Osteocyte (in vitro differentiated cells): ENCODE data around the gene CCDC27. TPM values are rescaled to one million over a fixed set of nuclear protein-coding genes. Genes with fewer than 3 reads are reported as not detected.

Experiments used
- DNase-seq: peaks from one replicate; pipeline ENCODE4 v3.0.0; 2021; ENCODE audit warnings: mixed read lengths; ENCODE audit not compliant: unreplicated experiment; ENCODE audit errors: extremely low spot score
- H3K27ac Mint-ChIP-seq: one replicate; pipeline ENCODE4 v1.8.0; 2021; ENCODE audit warnings: mild to moderate bottlenecking, mixed read lengths; ENCODE audit not compliant: unreplicated experiment
- H3K27me3 Mint-ChIP-seq: one replicate; pipeline ENCODE4 v1.8.0; 2021; ENCODE audit warnings: mixed read lengths; ENCODE audit not compliant: unreplicated experiment
- H3K36me3 Mint-ChIP-seq: one replicate; pipeline ENCODE4 v1.8.0; 2021; ENCODE audit warnings: mixed read lengths; ENCODE audit not compliant: unreplicated experiment
- H3K4me1 Mint-ChIP-seq: one replicate; pipeline ENCODE4 v1.8.0; 2021; ENCODE audit warnings: mixed read lengths; ENCODE audit not compliant: unreplicated experiment
- H3K4me3 Mint-ChIP-seq: one replicate; pipeline ENCODE4 v1.8.0; 2021; ENCODE audit warnings: mild to moderate bottlenecking, moderate library complexity, mixed read lengths; ENCODE audit not compliant: unreplicated experiment
- H3K9me3 Mint-ChIP-seq: one replicate; pipeline ENCODE4 v1.8.0; 2021; ENCODE audit warnings: mixed read lengths; ENCODE audit not compliant: unreplicated experiment
- total RNA-seq: library from RNA; stranded (reverse); gene quantifications from 2 replicates; pipeline ENCODE4 v1.2.1, GENCODE V29; 2021
- TF ChIP-seq, protein P1 (sequence below): fragments of 200-600 bp; sonication (generic); IDR thresholded peaks from 2 replicates; pipeline ENCODE4 v1.5.0; 2021; ENCODE audit warnings: antibody characterized with exemption, mild to moderate bottlenecking, moderate library complexity

CCDC27 gene
- total RNA-seq, 1 donor from 2014 or later, result not detected

- no peak for DNase-seq
- H3K27ac Mint-ChIP-seq, result no peak overlapping the region
- no peak overlapping the region for H3K4me3 Mint-ChIP-seq
- H3K27me3 Mint-ChIP-seq, result peaks cover 15% of the 10 kb centered on the region
- no peaks in the 10 kb centered on the region for H3K9me3 Mint-ChIP-seq
- peaks cover 2% of the 10 kb centered on the region for H3K4me1 Mint-ChIP-seq
- TF ChIP-seq, protein P1, sequence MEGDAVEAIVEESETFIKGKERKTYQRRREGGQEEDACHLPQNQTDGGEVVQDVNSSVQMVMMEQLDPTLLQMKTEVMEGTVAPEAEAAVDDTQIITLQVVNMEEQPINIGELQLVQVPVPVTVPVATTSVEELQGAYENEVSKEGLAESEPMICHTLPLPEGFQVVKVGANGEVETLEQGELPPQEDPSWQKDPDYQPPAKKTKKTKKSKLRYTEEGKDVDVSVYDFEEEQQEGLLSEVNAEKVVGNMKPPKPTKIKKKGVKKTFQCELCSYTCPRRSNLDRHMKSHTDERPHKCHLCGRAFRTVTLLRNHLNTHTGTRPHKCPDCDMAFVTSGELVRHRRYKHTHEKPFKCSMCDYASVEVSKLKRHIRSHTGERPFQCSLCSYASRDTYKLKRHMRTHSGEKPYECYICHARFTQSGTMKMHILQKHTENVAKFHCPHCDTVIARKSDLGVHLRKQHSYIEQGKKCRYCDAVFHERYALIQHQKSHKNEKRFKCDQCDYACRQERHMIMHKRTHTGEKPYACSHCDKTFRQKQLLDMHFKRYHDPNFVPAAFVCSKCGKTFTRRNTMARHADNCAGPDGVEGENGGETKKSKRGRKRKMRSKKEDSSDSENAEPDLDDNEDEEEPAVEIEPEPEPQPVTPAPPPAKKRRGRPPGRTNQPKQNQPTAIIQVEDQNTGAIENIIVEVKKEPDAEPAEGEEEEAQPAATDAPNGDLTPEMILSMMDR, result no peak
- no peaks in the 10 kb centered on the region for H3K36me3 Mint-ChIP-seq
Measured at GRCh38 chr1:3706651-3707297, 45.5 kb upstream of the CCDC27 start.

- no peak for DNase-seq
- peaks cover 2% of the 10 kb centered on the region for H3K4me1 Mint-ChIP-seq
- TF ChIP-seq, protein P1, result no peak
- H3K4me3 Mint-ChIP-seq, result no peak overlapping the region
- H3K27me3 Mint-ChIP-seq, result peaks cover 18% of the 10 kb centered on the region
- no peaks in the 10 kb centered on the region for H3K36me3 Mint-ChIP-seq
- no peak overlapping the region for H3K27ac Mint-ChIP-seq
- H3K9me3 Mint-ChIP-seq, result no peaks in the 10 kb centered on the region
Measured at GRCh38 chr1:3707298-3707938, 44.8 kb upstream of the CCDC27 start.

DNA sequence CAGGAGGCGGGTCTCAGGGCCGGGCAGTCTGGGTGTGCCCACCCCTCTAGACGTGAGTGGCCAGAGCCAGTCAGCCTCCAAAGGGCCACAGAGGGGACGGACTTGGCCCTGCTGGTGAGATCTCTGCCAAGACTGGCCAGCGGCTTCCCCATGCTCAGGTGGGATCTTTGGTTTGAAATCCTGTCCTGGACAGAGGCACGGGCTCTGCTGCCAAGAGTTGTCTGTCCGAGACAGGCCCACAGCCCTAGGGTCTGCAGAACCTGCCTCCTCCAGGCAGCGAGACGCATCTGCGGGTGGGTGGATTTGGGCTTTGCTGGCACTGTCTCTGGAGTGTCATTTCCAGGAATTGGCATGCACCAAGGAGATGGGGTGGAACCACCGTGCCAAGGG is 44.3 kb upstream of the CCDC27 start:
- H3K36me3 Mint-ChIP-seq, result no peaks in the 10 kb centered on the region
- peaks cover 2% of the 10 kb centered on the region for H3K4me1 Mint-ChIP-seq
- no peak overlapping the region for H3K4me3 Mint-ChIP-seq
- H3K27me3 Mint-ChIP-seq, result peaks cover 18% of the 10 kb centered on the region
- DNase-seq, result no peak
- no peak overlapping the region for H3K27ac Mint-ChIP-seq
- TF ChIP-seq, protein P1, result no peak
- no peaks in the 10 kb centered on the region for H3K9me3 Mint-ChIP-seq

DNA sequence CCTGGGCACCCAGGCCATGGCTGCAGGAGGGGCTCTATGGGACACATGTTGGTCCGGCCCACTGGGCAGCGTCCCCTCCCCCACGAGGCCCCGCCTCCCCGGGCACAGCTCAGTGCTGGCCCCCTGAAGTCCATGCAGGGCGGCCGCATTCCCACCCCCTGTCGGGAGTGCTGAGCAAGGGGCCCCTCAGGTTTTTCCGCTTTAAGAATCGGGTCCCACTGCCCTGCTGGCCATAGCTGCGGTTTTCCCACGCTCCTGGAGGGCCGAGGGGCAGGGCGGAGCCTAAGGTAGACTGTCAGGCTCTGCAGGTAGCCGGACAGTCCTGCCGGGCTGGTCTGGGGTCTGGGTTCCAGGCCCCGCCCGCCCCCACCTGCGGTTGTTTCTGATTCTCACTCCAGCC is 43.5 kb upstream of the CCDC27 start:
- Mint-ChIP-seq H3K36me3 (no peaks in the 10 kb centered on the region), H3K4me3 (no peak overlapping the region), H3K4me1 (no peaks in the 10 kb centered on the region), H3K27ac (no peak overlapping the region), H3K27me3 (peaks cover 18% of the 10 kb centered on the region), H3K9me3 (no peaks in the 10 kb centered on the region)
- DNase-seq, result no peak
- TF ChIP-seq, protein P1, result no peak

DNA sequence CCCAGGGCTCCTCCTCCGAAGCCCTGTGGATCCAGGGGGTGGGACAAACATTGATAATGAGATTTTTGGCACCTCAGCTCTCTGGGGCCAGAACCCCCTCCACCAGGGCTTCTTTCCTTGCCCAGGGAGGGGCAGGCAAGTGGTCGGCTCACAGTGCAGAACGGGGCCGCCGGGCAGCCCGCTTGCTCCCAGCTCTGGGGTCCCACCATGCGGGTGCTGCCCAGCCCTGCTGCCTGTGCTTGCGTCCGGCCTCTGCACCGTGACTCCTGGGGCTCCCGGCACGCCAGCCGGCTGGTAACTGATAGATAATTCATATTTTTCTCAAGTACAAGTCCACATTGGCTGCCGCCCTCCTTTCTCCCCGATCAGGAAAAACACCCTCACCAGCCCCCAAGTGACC is 42.0 kb upstream of the CCDC27 start:
- Mint-ChIP-seq H3K27ac (no peak overlapping the region), H3K9me3 (no peaks in the 10 kb centered on the region), H3K4me1 (no peaks in the 10 kb centered on the region), H3K4me3 (no peak overlapping the region), H3K27me3 (peaks cover 15% of the 10 kb centered on the region), H3K36me3 (no peaks in the 10 kb centered on the region)
- DNase-seq, result no peak
- TF ChIP-seq, protein P1, result no peak
